ENCODE measurements around the gene ABHD10.

The ABHD10 gene

GRCh38 chr3:112003321-112004080 is 24.7 kb downstream of the ABHD10 start:
- ChIA-PET POLR2A (no interaction called here), CTCF (interaction anchor here (1.0 to 10.8 kb wide), 8 partner anchors 9 to 335 kb away, joined by 3 to 134 read pairs (median 6); no protein-coding TSS in a partner anchor)
- no peak for TF ChIP-seq CTCF (IDR thresholded peaks at IDR 0.05; ENCODE audit: insufficient read depth, low read length, missing control alignments)
- H3K4me3 ChIP-seq (ENCODE audit: low read depth, low read length) = no peak overlapping the region
- no peak for DNase-seq (ENCODE audit: low read depth, low spot score)

- ChIA-PET POLR2A (no interaction called here), CTCF (interaction anchor here (1.4 to 10.8 kb wide), 5 partner anchors 9 to 336 kb away, joined by 4 to 134 read pairs (median 21); no protein-coding TSS in a partner anchor)
- no peak for DNase-seq (ENCODE audit: low read depth, low spot score)
- no peak for TF ChIP-seq CTCF (IDR thresholded peaks at IDR 0.05; ENCODE audit: insufficient read depth, low read length, missing control alignments)
- H3K4me3 ChIP-seq (ENCODE audit: low read depth, low read length) = no peak overlapping the region
Observed at GRCh38 chr3:112004187-112004586, 25.4 kb downstream of the ABHD10 start.

GRCh38 chr3:112004669-112005068 is 25.8 kb downstream of the ABHD10 start:
- no peak for DNase-seq (ENCODE audit: low read depth, low spot score)
- POLR2A ChIA-PET = no interaction called here
- CTCF ChIA-PET = interaction anchor here (2.5 to 10.8 kb wide), 4 partner anchors 9 to 288 kb away, joined by 8 to 134 read pairs (median 73); no protein-coding TSS in a partner anchor

GRCh38 chr3:112005091-112005672 is 26.4 kb downstream of the ABHD10 start:
- no peak overlapping the region for H3K4me3 ChIP-seq (ENCODE audit: low read depth, low read length)
- ChIA-PET CTCF (interaction anchor here (7.6 to 10.8 kb wide), 2 partner anchors 8 to 16 kb away, joined by 125 to 134 read pairs; no protein-coding TSS in a partner anchor), POLR2A (no interaction called here)
- TF ChIP-seq CTCF (IDR thresholded peaks at IDR 0.05; ENCODE audit: insufficient read depth, low read length, missing control alignments) = no peak
- no peak for DNase-seq (ENCODE audit: low read depth, low spot score)

More at GRCh38 chr3:112004669-112005068, 25.8 kb downstream of the ABHD10 start:
- TF ChIP-seq CTCF (IDR thresholded peaks at IDR 0.05; ENCODE audit: insufficient read depth, low read length, missing control alignments) = no peak
- no peak overlapping the region for H3K4me3 ChIP-seq (ENCODE audit: low read depth, low read length)

DNA sequence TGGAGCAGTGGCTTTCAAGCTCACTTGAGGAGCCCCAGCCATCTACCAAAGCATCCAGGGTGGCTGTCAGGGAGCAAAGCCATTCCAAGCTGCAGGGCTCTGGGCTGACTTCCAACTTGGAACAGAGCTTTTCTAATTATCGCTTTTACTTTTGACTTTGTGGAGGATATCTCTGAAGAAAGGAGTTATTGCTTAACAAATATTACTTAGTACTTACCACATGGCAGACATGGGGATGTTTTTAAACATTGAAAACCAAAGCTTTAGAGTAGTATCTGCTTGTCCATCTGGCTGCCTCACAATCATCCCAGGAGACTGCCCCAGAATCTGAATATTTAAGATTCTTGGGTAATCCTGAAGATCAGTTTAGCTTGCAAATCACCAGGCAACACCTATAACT is 28.8 kb downstream of the ABHD10 start:
- ChIA-PET CTCF (interaction anchor here (1.7 to 3.2 kb wide), 7 partner anchors 8 to 292 kb away, joined by 6 to 33 read pairs (median 10); no protein-coding TSS in a partner anchor), POLR2A (interaction anchor here (0.5 kb wide), 1 partner anchor 13 kb away, joined by 3 read pairs; no protein-coding TSS in a partner anchor)
- peak; percentile 70 for DNase-seq (ENCODE audit: low read depth, low spot score)
- TF ChIP-seq CTCF (IDR thresholded peaks at IDR 0.05; ENCODE audit: insufficient read depth, low read length, missing control alignments) = no peak
- no peak overlapping the region for H3K4me3 ChIP-seq (ENCODE audit: low read depth, low read length)

DNA sequence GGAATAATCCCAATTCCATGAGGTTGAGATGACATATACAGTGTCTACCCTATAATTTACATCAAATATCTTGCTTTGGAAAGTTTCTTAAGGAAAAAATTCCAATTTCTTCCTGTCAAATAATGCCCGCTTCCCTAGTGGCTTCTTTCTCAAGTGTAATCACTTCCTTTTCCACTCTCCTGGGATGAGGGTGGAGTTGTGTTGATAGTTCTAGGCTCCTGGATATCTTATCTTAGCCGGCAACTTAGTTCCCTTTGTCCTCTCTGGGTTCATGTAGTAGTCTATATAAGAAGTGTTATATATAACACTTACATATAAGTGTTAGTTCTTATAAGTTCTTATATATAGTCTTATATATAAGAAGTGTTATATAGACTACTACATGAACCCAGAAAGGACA is 30.8 kb downstream of the ABHD10 start:
- DNase-seq (ENCODE audit: low read depth, low spot score) = no peak
- TF ChIP-seq CTCF (IDR thresholded peaks at IDR 0.05; ENCODE audit: insufficient read depth, low read length, missing control alignments) = no peak
- ChIA-PET POLR2A (no interaction called here), CTCF (interaction anchor here (0.9 to 11.5 kb wide), 4 partner anchors 8 to 292 kb away, joined by 3 to 219 read pairs (median 70); partner anchors contain the start of gene TAGLN3)
- no peak overlapping the region for H3K4me3 ChIP-seq (ENCODE audit: low read depth, low read length)

All from AG04449 (cell line).